ENCODE results near the gene GATA3. TPM values are rescaled to one million over a fixed set of nuclear protein-coding genes. Genes with fewer than 3 reads are reported as not detected.

Gene GATA3
- total RNA-seq, 2 donors from 2014 or later, result 0.27 to 0.78 TPM

GRCh38 chr10:8114741-8115617, 60.5 kb downstream of the GATA3 start:
- ATAC-seq, result no peak
- no peak for DNase-seq
- intact Hi-C loops (cut with DNase I, micrococcal nuclease), result no loop called here

GRCh38 chr10:8115618-8115980, 61.1 kb downstream of the GATA3 start:
- intact Hi-C loops (cut with DNase I, micrococcal nuclease), result no loop called here
- ATAC-seq, result no peak

GRCh38 chr10:8116474-8116873, 62.0 kb downstream of the GATA3 start:
- ATAC-seq (no peak), DNase-seq (no peak)
- intact Hi-C loops (cut with DNase I, micrococcal nuclease), result no loop called here

More at GRCh38 chr10:8115618-8115980, 61.1 kb downstream of the GATA3 start:
- no peak for DNase-seq

- ATAC-seq, result no peak
- DNase-seq, result no peak
- intact Hi-C loops (cut with DNase I, micrococcal nuclease), result no loop called here
Measured at GRCh38 chr10:8116926-8117493, 62.5 kb downstream of the GATA3 start.

- no peak for DNase-seq
- intact Hi-C loops (cut with DNase I, micrococcal nuclease), result no loop called here
- ATAC-seq, result no peak
Measured at GRCh38 chr10:8121201-8121890, 66.9 kb downstream of the GATA3 start.

- intact Hi-C loops (cut with DNase I, micrococcal nuclease), result no loop called here
- no peak for DNase-seq
- no peak for ATAC-seq
Measured at GRCh38 chr10:8122611-8123369, 68.3 kb downstream of the GATA3 start.

- no peak for ATAC-seq
- intact Hi-C loops (cut with DNase I, micrococcal nuclease), result no loop called here
Measured at GRCh38 chr10:8124436-8124835, 69.9 kb downstream of the GATA3 start.

More at GRCh38 chr10:8124436-8124835, 69.9 kb downstream of the GATA3 start:
- DNase-seq, result no peak

Other genes with a start within 250 kb of the GATA3 start
- gene TAF3, start 236.2 kb upstream of the GATA3 start, total RNA-seq, result 1 to 10 TPM; 5.1 to 5.8 TPM

All from left colon (tissue), 2 donors.